ENCODE measurements around the gene IL9.

The IL9 gene

GRCh38 chr5:135895474-135896006 lies at the start of gene IL9:
Gene IL9, minus strand, starts transcription at chr5:135895841. Its CDS starts 25 bp downstream, at chr5:135895816.
- no peak for DNase-seq

- DNase-seq: no peak
These were observed 49.4 kb upstream of the IL9 start for GRCh38 chr5:135944967-135945560.

GRCh38 chr5:135944564-135944963 lies 48.9 kb upstream of the IL9 start:
- no peak for DNase-seq

- DNase-seq: no peak
These were observed 46.6 kb upstream of the IL9 start for GRCh38 chr5:135942202-135942771.

- DNase-seq: no peak
These were observed 46.1 kb upstream of the IL9 start for GRCh38 chr5:135941711-135942110.

- DNase-seq: no peak
These were observed 41.7 kb upstream of the IL9 start for GRCh38 chr5:135937245-135937911.

- DNase-seq: no peak
These were observed 39.3 kb upstream of the IL9 start for GRCh38 chr5:135934939-135935338.

- no peak for DNase-seq
These were observed 35.3 kb upstream of the IL9 start for GRCh38 chr5:135930949-135931295.

- no peak for DNase-seq
These were observed 34.6 kb upstream of the IL9 start for GRCh38 chr5:135930029-135930948.

- no peak for DNase-seq
These were observed 25.7 kb upstream of the IL9 start for GRCh38 chr5:135921388-135921787.

GRCh38 chr5:135920199-135920598 lies 24.6 kb upstream of the IL9 start:
- DNase-seq: no peak

- no peak for DNase-seq
These were observed 21.1 kb upstream of the IL9 start for GRCh38 chr5:135916638-135917263.

- DNase-seq: no peak
These were observed 19.9 kb upstream of the IL9 start for GRCh38 chr5:135915466-135916001.

- no peak for DNase-seq
These were observed 18.3 kb upstream of the IL9 start for GRCh38 chr5:135913713-135914626.

- DNase-seq: no peak
These were observed 9.5 kb upstream of the IL9 start for GRCh38 chr5:135905144-135905543.

- DNase-seq: no peak
These were observed 6.0 kb upstream of the IL9 start for GRCh38 chr5:135901633-135902032.

- DNase-seq: no peak
These were observed 4.6 kb upstream of the IL9 start for GRCh38 chr5:135900276-135900675.

- DNase-seq: no peak
These were observed 3.0 kb upstream of the IL9 start for GRCh38 chr5:135898651-135899050.

- DNase-seq: no peak
These were observed 852 bp downstream of the IL9 start for GRCh38 chr5:135894789-135895188.

GRCh38 chr5:135894276-135894675 lies 1.4 kb downstream of the IL9 start:
- no peak for DNase-seq

- no peak for DNase-seq
These were observed 3.9 kb downstream of the IL9 start for GRCh38 chr5:135891791-135892190.
